Uterus (tissue), 4 donors: Measurements from ENCODE around the gene EIF4A2. TPM values are rescaled to one million over a fixed set of nuclear protein-coding genes. Genes with fewer than 3 reads are reported as not detected.
"Not testable (repeated sequence)": the region's sequence is repeated elsewhere in the genome, so short reads cannot be mapped to it uniquely, and the experiment has no call there.

ENCODE experiments used
- DNase-seq, 2 donors: peaks; one replicate each; pipeline ENCODE4 v3.0.0-alpha.2; 2019 to 2020
- H3K27ac ChIP-seq, 2 donors: fragments of 200-600 bp; sonication (generic); 1 replicate in 1 of 2; 2 replicates in 1 of 2; pipeline ENCODE4 v1.5.1; 2016 to 2018
- H3K27me3 ChIP-seq, 2 donors: fragments of 200-600 bp; sonication (generic); one replicate each; pipeline ENCODE4 v1.5.1; 2018 to 2019; ENCODE audit warnings: control low read depth in 1 of 2
- H3K36me3 ChIP-seq, 2 donors: fragments of 200-600 bp; sonication (generic); one replicate each; pipeline ENCODE4 v1.5.1; 2019; ENCODE audit warnings: control low read depth in 1 of 2
- H3K4me1 ChIP-seq, 2 donors: fragments of 200-600 bp; sonication (generic); one replicate each; pipeline ENCODE4 v1.5.1; 2018 to 2019; ENCODE audit warnings: control low read depth in 1 of 2
- H3K4me3 ChIP-seq, 2 donors: fragments of 200-600 bp; sonication (generic); 1 replicate in 1 of 2; 2 replicates in 1 of 2; pipeline ENCODE4 v1.5.1; 2018 to 2019; ENCODE audit warnings: mild to moderate bottlenecking in 1 of 2
- H3K9me3 ChIP-seq, 2 donors: fragments of 200-600 bp; sonication (generic); one replicate each; pipeline ENCODE4 v1.5.1; 2019; ENCODE audit warnings: control low read depth in 1 of 2
- POLR2A ChIP-seq, 2 donors: fragments of 450-650 bp; IDR thresholded peaks; one replicate each; pipeline ENCODE4 v1.6.1; 2016; ENCODE audit warnings: antibody characterized with exemption in 2 of 2, mild to moderate bottlenecking in 1 of 2, moderate library complexity in 1 of 2
- intact Hi-C: fragments of 100-400 bp; cut with DNase I; formaldehyde crosslinking; loops from one replicate; pipeline ENCODE4 v1.15.1; 2023; ENCODE audit warnings: low total_unique reads
- total RNA-seq, 4 donors: library from RNA; depleted of rRNA in 3 of 4; stranded (reverse); fragments of >200 nt in 3 of 4; gene quantifications; one replicate each; pipeline versions ENCODE4 v1.1.0 to v1.2.4, GENCODE V29; 2014 to 2023
- TF ChIP-seq, protein P1 (sequence below), 4 experiments: fragments of 200-600 bp in 2 of 4; fragments of 450-650 bp in 2 of 4; sonication (generic) in 2 of 4; IDR thresholded peaks; one replicate each; pipeline ENCODE4 v1.5.1; 2016 to 2019; ENCODE audit warnings: antibody characterized with exemption in 4 of 4, mild to moderate bottlenecking in 2 of 4, moderate library complexity in 1 of 4
- donor health status: DM: yes; HTN: yes; CAD: no.

The EIF4A2 gene
- total RNA-seq, 4 donors from 2014 or later: 429 to 1,121 (median 514) TPM

DNA sequence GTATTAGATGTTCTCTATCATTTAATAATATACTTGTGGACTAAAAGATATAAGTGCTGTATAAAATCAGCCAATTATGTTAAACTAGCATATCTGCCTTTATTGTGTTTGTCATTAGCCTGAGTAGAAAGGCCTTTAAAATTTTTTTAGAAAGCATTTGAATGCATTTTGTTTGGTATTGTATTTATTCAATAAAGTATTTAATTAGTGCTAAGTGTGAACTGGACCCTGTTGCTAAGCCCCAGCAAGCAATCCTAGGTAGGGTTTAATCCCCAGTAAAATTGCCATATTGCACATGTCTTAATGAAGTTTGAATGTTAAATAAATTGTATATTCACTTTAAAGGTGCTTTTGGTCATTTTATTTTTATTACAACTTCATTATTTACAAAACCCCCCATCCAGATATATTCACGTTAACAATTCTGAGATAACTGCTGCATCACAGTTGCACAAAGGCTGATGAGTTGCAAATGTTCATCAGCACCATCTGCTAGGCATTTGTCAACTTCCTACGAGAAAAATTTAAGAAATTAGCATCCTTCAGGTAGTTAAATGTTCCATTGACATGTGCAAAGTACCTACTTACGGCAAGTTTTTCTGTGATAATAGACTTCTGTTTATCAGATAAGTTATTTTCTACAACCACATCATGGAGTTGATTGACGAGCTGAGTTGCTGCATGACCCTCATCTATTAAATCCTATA is 6.3 kb downstream of the EIF4A2 start:
- Histone ChIP-seq H3K27ac (no peak overlapping the region), H3K9me3 (no peaks in the 10 kb centered on the region), H3K4me3 (no peak overlapping the region), H3K27me3 (no peaks in the 10 kb centered on the region), H3K36me3 (no peaks in the 10 kb centered on the region), H3K4me1 (peaks cover 0 to 17% of the 10 kb centered on the region in 2 donors)
- intact Hi-C loops: no loop called here
- TF ChIP-seq POLR2A (IDR thresholded peaks at IDR 0.05): no peak
- TF ChIP-seq, protein P1, sequence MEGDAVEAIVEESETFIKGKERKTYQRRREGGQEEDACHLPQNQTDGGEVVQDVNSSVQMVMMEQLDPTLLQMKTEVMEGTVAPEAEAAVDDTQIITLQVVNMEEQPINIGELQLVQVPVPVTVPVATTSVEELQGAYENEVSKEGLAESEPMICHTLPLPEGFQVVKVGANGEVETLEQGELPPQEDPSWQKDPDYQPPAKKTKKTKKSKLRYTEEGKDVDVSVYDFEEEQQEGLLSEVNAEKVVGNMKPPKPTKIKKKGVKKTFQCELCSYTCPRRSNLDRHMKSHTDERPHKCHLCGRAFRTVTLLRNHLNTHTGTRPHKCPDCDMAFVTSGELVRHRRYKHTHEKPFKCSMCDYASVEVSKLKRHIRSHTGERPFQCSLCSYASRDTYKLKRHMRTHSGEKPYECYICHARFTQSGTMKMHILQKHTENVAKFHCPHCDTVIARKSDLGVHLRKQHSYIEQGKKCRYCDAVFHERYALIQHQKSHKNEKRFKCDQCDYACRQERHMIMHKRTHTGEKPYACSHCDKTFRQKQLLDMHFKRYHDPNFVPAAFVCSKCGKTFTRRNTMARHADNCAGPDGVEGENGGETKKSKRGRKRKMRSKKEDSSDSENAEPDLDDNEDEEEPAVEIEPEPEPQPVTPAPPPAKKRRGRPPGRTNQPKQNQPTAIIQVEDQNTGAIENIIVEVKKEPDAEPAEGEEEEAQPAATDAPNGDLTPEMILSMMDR (IDR thresholded peaks at IDR 0.05): no peak
- no peak for DNase-seq

DNA sequence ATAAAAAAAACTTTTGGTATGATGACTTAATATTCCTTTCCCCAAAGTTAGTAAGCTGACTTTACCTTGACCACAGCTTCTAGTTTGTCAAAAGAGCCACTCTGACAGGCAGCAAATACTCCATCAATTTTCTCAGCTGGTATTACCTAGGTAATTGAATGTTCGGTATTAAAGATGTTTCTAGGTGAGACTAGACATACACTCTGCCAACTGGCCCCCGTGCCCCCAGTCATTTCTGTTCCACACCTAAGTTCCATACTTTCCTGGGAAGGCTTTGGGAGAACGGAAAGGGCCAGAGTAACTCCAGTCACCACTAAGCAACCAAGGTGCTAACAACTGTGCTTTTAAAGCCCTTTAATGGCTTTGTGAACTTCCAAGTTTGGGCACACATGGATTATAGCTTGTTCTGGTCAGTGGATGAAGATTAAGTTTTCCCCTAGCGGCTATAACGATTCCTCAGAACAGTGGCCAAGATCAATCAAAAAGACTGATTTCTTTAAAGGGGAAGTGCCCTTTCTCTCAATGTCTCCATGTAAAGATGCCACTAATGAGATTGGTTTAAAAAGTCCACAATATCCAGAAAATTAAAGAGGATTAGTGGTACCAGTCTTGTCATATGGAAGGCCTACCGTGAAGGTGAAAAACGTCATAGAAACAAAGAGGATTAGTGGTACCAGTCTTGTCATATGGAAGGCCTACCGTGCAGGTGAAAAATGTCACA is 7.0 kb downstream of the EIF4A2 start:
- TF ChIP-seq, protein P1 (IDR thresholded peaks at IDR 0.05): no peak
- TF ChIP-seq POLR2A (IDR thresholded peaks at IDR 0.05): no peak
- H3K9me3 ChIP-seq: no peaks in the 10 kb centered on the region
- no peaks in the 10 kb centered on the region for H3K27me3 ChIP-seq
- no peaks in the 10 kb centered on the region for H3K36me3 ChIP-seq
- H3K27ac ChIP-seq: no peak overlapping the region
- DNase-seq: no peak
- H3K4me1 ChIP-seq: peaks cover 0 to 16% of the 10 kb centered on the region in 2 donors
- H3K4me3 ChIP-seq: no peak overlapping the region
- intact Hi-C loops: no loop called here

DNA sequence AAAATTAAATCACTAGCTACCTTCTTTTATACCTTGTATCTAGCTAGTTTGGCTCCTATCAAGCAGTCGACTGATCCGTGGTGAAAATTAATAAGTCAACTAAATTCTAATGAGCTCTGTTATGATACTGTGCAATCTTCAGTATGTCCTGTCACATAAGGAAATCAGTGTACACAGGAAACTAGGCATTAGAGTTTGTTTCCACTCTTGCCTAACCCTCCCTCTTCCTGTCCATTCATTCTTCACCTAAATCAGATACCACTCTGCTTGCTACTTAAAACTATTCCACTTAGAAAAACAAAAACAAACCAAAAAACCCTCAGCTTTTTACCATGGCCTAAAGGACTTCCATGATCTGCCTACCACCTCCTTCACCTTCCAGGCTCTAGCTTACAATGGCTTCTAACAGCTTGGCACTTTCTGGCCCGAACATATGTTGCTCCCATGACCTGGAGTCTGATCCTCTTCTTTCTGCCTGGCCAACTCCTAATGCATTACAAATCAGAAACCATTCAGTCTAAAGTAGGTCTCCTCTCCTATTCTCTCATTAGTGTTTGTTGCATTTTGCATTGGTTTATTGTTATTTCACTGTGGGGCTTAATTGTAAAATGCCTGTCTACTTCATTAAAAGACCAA is 15.0 kb downstream of the EIF4A2 start:
- no peaks in the 10 kb centered on the region for H3K27me3 ChIP-seq
- H3K4me1 ChIP-seq: no peaks in the 10 kb centered on the region
- intact Hi-C loops: no loop called here
- no peak for DNase-seq
- H3K27ac ChIP-seq: no peak overlapping the region
- TF ChIP-seq, protein P1 (IDR thresholded peaks at IDR 0.05): no peak
- no peak for TF ChIP-seq POLR2A (IDR thresholded peaks at IDR 0.05)
- no peak overlapping the region for H3K4me3 ChIP-seq
- no peaks in the 10 kb centered on the region for H3K36me3 ChIP-seq
- H3K9me3 ChIP-seq: no peaks in the 10 kb centered on the region

DNA sequence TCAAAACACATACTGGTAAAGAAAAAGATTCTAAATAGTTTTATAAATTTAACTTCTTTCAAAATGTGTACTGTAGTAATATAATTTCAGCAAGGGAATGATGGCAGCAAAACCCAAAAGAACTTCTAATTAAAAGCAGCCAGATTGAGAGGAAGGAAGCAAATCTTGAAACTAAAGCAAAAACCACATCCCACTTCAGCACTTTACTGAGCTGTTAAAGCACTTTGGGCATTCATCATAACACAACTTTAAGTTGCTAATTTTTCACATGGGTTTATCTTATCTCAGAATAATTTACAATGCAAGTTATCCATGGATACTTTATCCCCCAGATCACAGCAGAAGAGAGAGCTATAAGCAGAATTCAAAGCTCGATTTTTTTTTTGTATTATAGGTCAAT is 16.9 kb downstream of the EIF4A2 start:
- Histone ChIP-seq H3K27me3 (no peaks in the 10 kb centered on the region), H3K4me1 (no peaks in the 10 kb centered on the region), H3K27ac (no peak overlapping the region), H3K9me3 (no peaks in the 10 kb centered on the region), H3K4me3 (no peak overlapping the region), H3K36me3 (no peaks in the 10 kb centered on the region)
- TF ChIP-seq POLR2A (IDR thresholded peaks at IDR 0.05): no peak
- no peak for DNase-seq
- intact Hi-C loops: loop anchor here (10.0 kb wide), 1 partner anchor 865 kb away; the partner anchor contains the start of gene TRA2B

DNA sequence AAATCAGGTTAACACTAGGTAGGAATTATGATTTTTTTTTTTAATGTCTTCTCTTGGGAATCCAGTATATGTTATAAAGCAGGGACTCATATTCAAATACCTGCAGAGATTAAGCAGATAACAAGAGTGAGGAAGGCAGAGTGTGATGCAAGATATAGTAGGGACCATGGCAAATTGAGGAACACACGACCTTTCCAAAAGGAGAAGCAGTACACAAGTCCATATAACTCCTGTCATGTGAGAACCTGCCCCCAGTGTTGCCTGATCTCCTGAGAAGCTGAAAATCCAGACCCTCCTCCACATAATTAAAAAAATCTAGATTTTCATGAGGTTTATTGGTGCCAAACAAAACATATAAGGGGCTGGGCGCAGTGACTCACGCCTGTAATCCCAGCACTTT is 19.3 kb downstream of the EIF4A2 start:
- DNase-seq: no peak
- Histone ChIP-seq H3K4me3 (no peak overlapping the region), H3K4me1 (no peaks in the 10 kb centered on the region), H3K9me3 (no peaks in the 10 kb centered on the region), H3K27me3 (no peaks in the 10 kb centered on the region), H3K36me3 (no peaks in the 10 kb centered on the region), H3K27ac (no peak overlapping the region)
- TF ChIP-seq POLR2A (IDR thresholded peaks at IDR 0.05): no peak
- TF ChIP-seq, protein P1 (IDR thresholded peaks at IDR 0.05): no peak
- intact Hi-C loops: loop anchor here (10.0 kb wide), 1 partner anchor 868 kb away; the partner anchor contains the start of gene TRA2B

DNA sequence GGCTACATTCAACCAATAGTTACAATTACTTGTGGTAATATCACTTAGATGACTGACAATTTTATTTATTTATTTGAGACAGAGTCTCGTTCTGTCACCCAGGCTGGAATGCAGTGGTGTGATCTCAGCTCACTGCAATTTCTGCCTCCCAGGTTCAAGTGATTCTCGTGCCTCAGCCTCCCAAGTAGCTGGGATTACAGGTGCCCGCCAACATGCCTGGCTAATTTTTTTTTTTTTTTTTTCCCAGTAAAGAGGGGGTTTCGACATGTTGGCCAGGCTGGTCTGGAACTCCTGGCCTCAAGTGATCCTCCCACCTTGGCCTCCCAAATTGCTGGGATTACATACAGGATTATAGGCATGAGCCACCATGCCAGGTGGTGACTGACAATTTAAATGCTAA is 20.1 kb downstream of the EIF4A2 start:
- not testable (repeated sequence) for H3K27me3 ChIP-seq, H3K4me1 ChIP-seq, H3K36me3 ChIP-seq, H3K27ac ChIP-seq, H3K4me3 ChIP-seq, H3K9me3 ChIP-seq, DNase-seq
- intact Hi-C loops: loop anchor here (10.0 kb wide), 1 partner anchor 869 kb away; the partner anchor contains the start of gene TRA2B
